ENCODE measurements around the gene TDRD1. TPM values are rescaled to one million over a fixed set of nuclear protein-coding genes. Genes with fewer than 3 reads are reported as not detected.

The TDRD1 gene
- polyA plus RNA-seq, 1 donor from 2014 or later, result not detected

DNA sequence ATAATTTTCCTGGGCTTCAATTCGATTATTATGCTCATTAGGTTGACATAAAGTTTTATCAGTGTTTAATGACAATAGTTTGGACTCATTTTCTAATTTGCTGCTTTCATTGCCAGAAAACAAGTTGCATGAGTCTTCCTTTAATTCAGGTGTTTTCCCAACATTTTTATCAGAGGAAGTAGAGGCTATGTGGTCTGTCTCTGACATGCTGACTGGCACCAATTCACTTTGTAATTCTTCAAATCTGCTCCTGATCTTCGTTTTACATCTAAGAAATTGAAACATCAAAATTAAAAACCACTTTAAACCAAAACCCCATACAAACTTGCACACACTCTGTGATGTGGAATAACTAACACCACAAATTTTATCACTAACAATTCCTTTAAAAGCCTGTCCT, 16.1 kb upstream of the TDRD1 start:
- H3K9me2 ChIP-seq (ENCODE audit: insufficient read depth, low read length), result no peaks in the 10 kb centered on the region
- no peak overlapping the region for H3K4me2 ChIP-seq (ENCODE audit: low read length)
- H3K4me3 ChIP-seq (ENCODE audit: low read length), result no peak overlapping the region
- TF ChIP-seq, protein P1, sequence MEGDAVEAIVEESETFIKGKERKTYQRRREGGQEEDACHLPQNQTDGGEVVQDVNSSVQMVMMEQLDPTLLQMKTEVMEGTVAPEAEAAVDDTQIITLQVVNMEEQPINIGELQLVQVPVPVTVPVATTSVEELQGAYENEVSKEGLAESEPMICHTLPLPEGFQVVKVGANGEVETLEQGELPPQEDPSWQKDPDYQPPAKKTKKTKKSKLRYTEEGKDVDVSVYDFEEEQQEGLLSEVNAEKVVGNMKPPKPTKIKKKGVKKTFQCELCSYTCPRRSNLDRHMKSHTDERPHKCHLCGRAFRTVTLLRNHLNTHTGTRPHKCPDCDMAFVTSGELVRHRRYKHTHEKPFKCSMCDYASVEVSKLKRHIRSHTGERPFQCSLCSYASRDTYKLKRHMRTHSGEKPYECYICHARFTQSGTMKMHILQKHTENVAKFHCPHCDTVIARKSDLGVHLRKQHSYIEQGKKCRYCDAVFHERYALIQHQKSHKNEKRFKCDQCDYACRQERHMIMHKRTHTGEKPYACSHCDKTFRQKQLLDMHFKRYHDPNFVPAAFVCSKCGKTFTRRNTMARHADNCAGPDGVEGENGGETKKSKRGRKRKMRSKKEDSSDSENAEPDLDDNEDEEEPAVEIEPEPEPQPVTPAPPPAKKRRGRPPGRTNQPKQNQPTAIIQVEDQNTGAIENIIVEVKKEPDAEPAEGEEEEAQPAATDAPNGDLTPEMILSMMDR (IDR thresholded peaks at IDR 0.05; ENCODE audit: poor library complexity, severe bottlenecking), result no peak
- TF ChIP-seq EP300 (conservative IDR thresholded peaks at IDR 0.05; ENCODE audit: poor library complexity, severe bottlenecking) (no peak), EZH2 (IDR thresholded peaks at IDR 0.05; ENCODE audit: borderline replicate concordance, insufficient read depth, low read length, poor library complexity, severe bottlenecking) (no peak), RAD21 (conservative IDR thresholded peaks at IDR 0.05) (no peak), TAF1 (IDR thresholded peaks at IDR 0.05; ENCODE audit: low read depth) (no peak), SMC3 (conservative IDR thresholded peaks at IDR 0.05; ENCODE audit: poor library complexity) (no peak), MXI1 (conservative IDR thresholded peaks at IDR 0.05; ENCODE audit: poor library complexity, severe bottlenecking) (no peak), POLR2AphosphoS5 (IDR thresholded peaks at IDR 0.05) (no peak)
- TF ChIP-seq, protein P2, sequence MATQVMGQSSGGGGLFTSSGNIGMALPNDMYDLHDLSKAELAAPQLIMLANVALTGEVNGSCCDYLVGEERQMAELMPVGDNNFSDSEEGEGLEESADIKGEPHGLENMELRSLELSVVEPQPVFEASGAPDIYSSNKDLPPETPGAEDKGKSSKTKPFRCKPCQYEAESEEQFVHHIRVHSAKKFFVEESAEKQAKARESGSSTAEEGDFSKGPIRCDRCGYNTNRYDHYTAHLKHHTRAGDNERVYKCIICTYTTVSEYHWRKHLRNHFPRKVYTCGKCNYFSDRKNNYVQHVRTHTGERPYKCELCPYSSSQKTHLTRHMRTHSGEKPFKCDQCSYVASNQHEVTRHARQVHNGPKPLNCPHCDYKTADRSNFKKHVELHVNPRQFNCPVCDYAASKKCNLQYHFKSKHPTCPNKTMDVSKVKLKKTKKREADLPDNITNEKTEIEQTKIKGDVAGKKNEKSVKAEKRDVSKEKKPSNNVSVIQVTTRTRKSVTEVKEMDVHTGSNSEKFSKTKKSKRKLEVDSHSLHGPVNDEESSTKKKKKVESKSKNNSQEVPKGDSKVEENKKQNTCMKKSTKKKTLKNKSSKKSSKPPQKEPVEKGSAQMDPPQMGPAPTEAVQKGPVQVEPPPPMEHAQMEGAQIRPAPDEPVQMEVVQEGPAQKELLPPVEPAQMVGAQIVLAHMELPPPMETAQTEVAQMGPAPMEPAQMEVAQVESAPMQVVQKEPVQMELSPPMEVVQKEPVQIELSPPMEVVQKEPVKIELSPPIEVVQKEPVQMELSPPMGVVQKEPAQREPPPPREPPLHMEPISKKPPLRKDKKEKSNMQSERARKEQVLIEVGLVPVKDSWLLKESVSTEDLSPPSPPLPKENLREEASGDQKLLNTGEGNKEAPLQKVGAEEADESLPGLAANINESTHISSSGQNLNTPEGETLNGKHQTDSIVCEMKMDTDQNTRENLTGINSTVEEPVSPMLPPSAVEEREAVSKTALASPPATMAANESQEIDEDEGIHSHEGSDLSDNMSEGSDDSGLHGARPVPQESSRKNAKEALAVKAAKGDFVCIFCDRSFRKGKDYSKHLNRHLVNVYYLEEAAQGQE (IDR thresholded peaks at IDR 0.05; ENCODE audit: borderline replicate concordance), result no peak
- H4K20me1 ChIP-seq (ENCODE audit: insufficient read depth), result no peaks in the 10 kb centered on the region
- H3K9ac ChIP-seq (ENCODE audit: low read length), result no peak overlapping the region
- H3K27me3 ChIP-seq (ENCODE audit: insufficient read depth, low read depth, low read length), result no peaks in the 10 kb centered on the region
- no peaks in the 10 kb centered on the region for H3K36me3 ChIP-seq (ENCODE audit: insufficient read depth, low read length)
- H3K9me3 ChIP-seq (ENCODE audit: low read length), result no peaks in the 10 kb centered on the region
- no peak overlapping the region for H3K27ac ChIP-seq (ENCODE audit: low read length)
- no peak overlapping the region for H2AFZ ChIP-seq (ENCODE audit: low read depth, low read length)
- no peaks in the 10 kb centered on the region for H3F3A ChIP-seq (ENCODE audit: insufficient read depth, low read length, poor library complexity, severe bottlenecking)
- H3K79me2 ChIP-seq (replicated peaks; ENCODE audit: insufficient read depth, low read length), result no peaks in the 10 kb centered on the region

DNA sequence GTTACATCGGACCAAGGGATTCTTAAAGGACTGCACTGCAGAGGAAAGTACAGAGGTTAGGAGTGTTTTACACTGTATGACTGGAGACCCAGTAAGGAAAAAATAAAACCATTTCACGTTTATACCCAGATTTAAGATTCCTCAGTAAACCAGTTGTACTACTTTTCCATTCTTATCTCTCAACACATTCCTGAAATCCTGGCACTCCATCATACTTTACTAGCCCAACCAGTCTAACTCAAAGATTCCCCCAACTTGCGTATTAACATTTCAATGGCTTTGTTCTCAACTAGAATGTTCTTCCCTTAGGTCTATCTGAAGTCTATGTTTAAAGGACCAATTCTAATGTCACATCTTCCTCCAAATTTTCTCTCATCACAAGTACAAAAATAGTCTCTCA, 13.1 kb upstream of the TDRD1 start:
- TF ChIP-seq, protein P1 (IDR thresholded peaks at IDR 0.05; ENCODE audit: poor library complexity, severe bottlenecking), result no peak
- TF ChIP-seq EZH2 (IDR thresholded peaks at IDR 0.05; ENCODE audit: borderline replicate concordance, insufficient read depth, low read length, poor library complexity, severe bottlenecking) (no peak), EP300 (conservative IDR thresholded peaks at IDR 0.05; ENCODE audit: poor library complexity, severe bottlenecking) (no peak), MXI1 (conservative IDR thresholded peaks at IDR 0.05; ENCODE audit: poor library complexity, severe bottlenecking) (no peak), TAF1 (IDR thresholded peaks at IDR 0.05; ENCODE audit: low read depth) (no peak), SMC3 (conservative IDR thresholded peaks at IDR 0.05; ENCODE audit: poor library complexity) (no peak), POLR2AphosphoS5 (IDR thresholded peaks at IDR 0.05) (no peak), RAD21 (conservative IDR thresholded peaks at IDR 0.05) (no peak)
- TF ChIP-seq, protein P2 (IDR thresholded peaks at IDR 0.05; ENCODE audit: borderline replicate concordance), result no peak
- Histone ChIP-seq H3K4me3 (ENCODE audit: low read length) (no peak overlapping the region), H3K79me2 (replicated peaks; ENCODE audit: insufficient read depth, low read length) (peaks cover 12% of the 10 kb centered on the region), H3K9me3 (ENCODE audit: low read length) (no peaks in the 10 kb centered on the region), H2AFZ (ENCODE audit: low read depth, low read length) (no peak overlapping the region), H3K27me3 (ENCODE audit: insufficient read depth, low read depth, low read length) (no peaks in the 10 kb centered on the region), H3K4me2 (ENCODE audit: low read length) (no peak overlapping the region), H3K27ac (ENCODE audit: low read length) (no peak overlapping the region), H3K36me3 (ENCODE audit: insufficient read depth, low read length) (no peaks in the 10 kb centered on the region), H3K9ac (ENCODE audit: low read length) (no peak overlapping the region), H3F3A (ENCODE audit: insufficient read depth, low read length, poor library complexity, severe bottlenecking) (no peaks in the 10 kb centered on the region), H4K20me1 (ENCODE audit: insufficient read depth) (no peaks in the 10 kb centered on the region), H3K9me2 (ENCODE audit: insufficient read depth, low read length) (no peaks in the 10 kb centered on the region)
